Thymus (tissue), 11 donors: ENCODE data around the gene FADS6. TPM values are rescaled to one million over a fixed set of nuclear protein-coding genes. Genes with fewer than 3 reads are reported as not detected.

Source experiments
- DNase-seq, 9 donors: peaks; one replicate each; pipeline ENCODE4 v3.0.0-alpha.2; 2013; ENCODE audit warnings: low spot score in 9 of 9, low read depth in 6 of 9, missing footprints in 1 of 9
- H3K27ac ChIP-seq, 2 donors: one replicate each; pipeline ENCODE4 v1.5.1; 2013; ENCODE audit warnings: control low read depth in 1 of 2, low read depth in 1 of 2, low read length in 1 of 2, mild to moderate bottlenecking in 1 of 2, moderate library complexity in 1 of 2
- H3K27me3 ChIP-seq, 2 donors: one replicate each; pipeline ENCODE4 v1.5.1; 2013; ENCODE audit warnings: low read length in 1 of 2; ENCODE audit not compliant: control insufficient read depth in 2 of 2, insufficient read depth in 1 of 2
- H3K36me3 ChIP-seq, 2 donors: one replicate each; pipeline ENCODE4 v1.5.1; 2013; ENCODE audit warnings: low read length in 1 of 2, mild to moderate bottlenecking in 1 of 2, moderate library complexity in 1 of 2; ENCODE audit not compliant: control insufficient read depth in 2 of 2, insufficient read depth in 2 of 2
- H3K4me1 ChIP-seq, 2 donors: one replicate each; pipeline ENCODE4 v1.5.1; 2013; ENCODE audit warnings: low read length in 2 of 2; ENCODE audit not compliant: control insufficient read depth in 2 of 2, insufficient read depth in 2 of 2
- H3K4me3 ChIP-seq, 2 donors: one replicate each; pipeline ENCODE4 v1.5.1; 2013; ENCODE audit warnings: low read length in 2 of 2, control low read depth in 1 of 2, mild to moderate bottlenecking in 1 of 2
- H3K9me3 ChIP-seq, 2 donors: one replicate each; pipeline ENCODE4 v1.5.1; 2013; ENCODE audit warnings: low read length in 1 of 2, mild to moderate bottlenecking in 1 of 2; ENCODE audit not compliant: control insufficient read depth in 2 of 2, insufficient read depth in 1 of 2
- WGBS: extraction: QIAGEN DNeasy Blood & Tissue Kit; methylation state at CpG from one replicate; pipeline ENCODE4 v1.1.7; 2013; 5-methylcytosine and 5-hydroxymethylcytosine counted together
- polyA plus RNA-seq: library from polyadenylated mRNA; stranded (reverse); fragments of 200-250 nt; gene quantifications from one replicate; pipeline ENCODE4 v1.2.3, GENCODE V29; 2013
- total RNA-seq: library from RNA; stranded (reverse); fragments of 120-200 nt; gene quantifications from one replicate; pipeline ENCODE4 v1.2.4, GENCODE V29; 2013
- donor health status: healthy.

The FADS6 gene
- total and polyA plus RNA-seq, 2 donors: 0.14 to 1.0 TPM

DNA sequence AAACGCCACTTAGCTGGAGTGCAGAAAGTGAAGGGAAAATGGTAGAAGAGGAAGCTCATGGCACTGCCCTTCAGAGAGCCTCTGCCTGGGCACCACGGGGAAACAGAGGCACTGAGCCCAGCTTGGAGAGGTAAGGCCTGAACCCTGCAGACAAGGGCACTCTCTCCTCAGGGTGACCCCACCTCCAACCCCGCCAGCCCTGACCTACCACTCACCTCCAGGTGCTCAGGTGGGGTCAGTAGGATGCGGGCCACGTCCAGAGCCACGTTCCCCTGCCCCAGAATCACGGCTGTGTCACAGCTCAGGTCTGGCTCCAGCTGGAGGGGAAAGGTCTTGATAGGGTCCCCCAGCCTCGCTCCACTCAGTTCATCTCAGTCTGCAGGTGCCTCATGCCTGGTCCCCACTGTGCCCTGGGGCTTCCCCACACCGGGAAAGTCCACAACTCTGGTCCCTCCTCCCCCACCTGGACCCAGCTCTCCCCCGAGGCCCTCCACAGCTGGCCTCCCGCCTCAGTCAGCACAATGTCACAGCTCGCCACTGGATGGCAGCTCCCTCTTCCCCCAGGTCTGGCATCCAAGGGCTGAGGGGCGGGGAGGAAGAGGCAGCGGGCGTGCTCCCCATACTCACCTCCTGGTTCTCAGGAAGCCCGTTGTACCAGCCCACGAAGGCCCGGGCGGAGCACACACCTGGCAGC lies 27.8 kb downstream of the FADS6 start:
- peaks cover 0 to 8% of the 10 kb centered on the region in 2 donors for H3K4me1 ChIP-seq
- peaks cover 26 to 30% of the 10 kb centered on the region in 2 donors for H3K27me3 ChIP-seq
- no peaks in the 10 kb centered on the region for H3K36me3 ChIP-seq
- WGBS: 94% methylated on average over 19 of the region's 19 CpGs
- DNase-seq: no peak
- no peak overlapping the region for H3K27ac ChIP-seq
- H3K4me3 ChIP-seq: no peak overlapping the region
- no peaks in the 10 kb centered on the region for H3K9me3 ChIP-seq

DNA sequence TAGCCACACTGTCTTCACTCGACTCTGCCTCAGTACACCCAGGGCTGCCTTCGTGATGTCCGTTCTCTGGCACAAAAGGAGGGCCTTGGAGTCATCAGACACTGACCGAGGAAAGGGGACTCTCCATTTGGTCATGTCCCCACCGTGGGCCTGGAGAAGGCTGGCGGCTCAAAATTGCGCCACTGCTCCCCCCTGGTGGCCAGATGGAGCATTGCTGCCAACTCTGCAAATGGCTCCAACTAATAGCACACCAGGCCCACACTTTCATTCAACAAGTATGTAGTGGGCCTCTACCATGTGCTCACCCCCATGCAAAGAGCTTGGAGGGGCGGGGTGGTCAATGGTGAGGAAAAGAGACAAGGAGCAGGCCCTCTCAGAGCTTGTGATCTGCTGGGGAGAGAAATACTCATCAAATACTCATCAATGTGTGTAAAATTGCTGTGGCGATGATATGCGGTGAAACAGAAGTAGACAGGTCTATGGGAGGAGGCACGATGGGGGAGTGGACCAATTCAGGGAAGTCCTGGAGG lies 28.5 kb downstream of the FADS6 start:
- DNase-seq: peak in 6 of 9 donors; percentile 16 to 75 (median 54)
- WGBS: 39% methylated on average over 11 of the region's 11 CpGs
- no peaks in the 10 kb centered on the region for H3K36me3 ChIP-seq

DNA sequence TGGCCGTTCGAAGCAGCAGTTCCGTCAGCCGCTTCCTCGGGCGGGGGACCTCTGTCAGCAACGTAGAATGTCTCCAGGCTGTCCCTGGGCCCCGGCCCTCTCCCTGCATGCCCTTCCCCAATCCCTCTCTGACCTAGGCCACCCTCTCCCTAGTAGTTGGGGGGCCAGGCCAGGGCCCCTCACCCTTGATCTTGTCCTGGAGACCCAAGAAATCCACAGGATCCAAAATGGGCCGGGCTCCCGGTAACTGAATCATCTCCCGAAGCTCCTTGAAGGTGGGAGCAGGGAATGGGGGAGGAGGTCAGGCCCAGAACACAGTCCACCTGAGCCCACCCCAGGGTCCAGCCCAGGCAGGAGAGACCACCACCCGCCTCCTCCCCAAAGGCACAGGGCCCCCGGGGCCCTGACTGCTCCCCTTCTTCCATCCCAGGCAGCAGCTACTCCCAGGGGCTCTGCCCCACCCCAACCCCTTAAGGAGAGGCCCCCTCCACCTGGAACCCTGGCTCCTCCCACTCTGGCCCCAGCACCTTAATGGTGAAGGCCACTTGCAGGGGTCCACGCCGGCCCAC lies 29.1 kb downstream of the FADS6 start:
- H3K36me3 ChIP-seq: no peaks in the 10 kb centered on the region
- no peaks in the 10 kb centered on the region for H3K9me3 ChIP-seq
- H3K27me3 ChIP-seq: peaks cover 38 to 43% of the 10 kb centered on the region in 2 donors
- no peak overlapping the region for H3K27ac ChIP-seq
- WGBS: 97% methylated on average over 15 of the region's 15 CpGs
- DNase-seq: no peak
- H3K4me3 ChIP-seq: no peak overlapping the region
- peaks cover 4 to 16% of the 10 kb centered on the region in 2 donors for H3K4me1 ChIP-seq

More for the DNA sequence above, 28.5 kb downstream of the FADS6 start:
- Histone ChIP-seq H3K4me3 (no peak overlapping the region), H3K27me3 (peaks cover 33 to 37% of the 10 kb centered on the region in 2 donors), H3K27ac (no peak overlapping the region), H3K4me1 (peaks cover 0 to 15% of the 10 kb centered on the region in 2 donors), H3K9me3 (no peaks in the 10 kb centered on the region)

DNA sequence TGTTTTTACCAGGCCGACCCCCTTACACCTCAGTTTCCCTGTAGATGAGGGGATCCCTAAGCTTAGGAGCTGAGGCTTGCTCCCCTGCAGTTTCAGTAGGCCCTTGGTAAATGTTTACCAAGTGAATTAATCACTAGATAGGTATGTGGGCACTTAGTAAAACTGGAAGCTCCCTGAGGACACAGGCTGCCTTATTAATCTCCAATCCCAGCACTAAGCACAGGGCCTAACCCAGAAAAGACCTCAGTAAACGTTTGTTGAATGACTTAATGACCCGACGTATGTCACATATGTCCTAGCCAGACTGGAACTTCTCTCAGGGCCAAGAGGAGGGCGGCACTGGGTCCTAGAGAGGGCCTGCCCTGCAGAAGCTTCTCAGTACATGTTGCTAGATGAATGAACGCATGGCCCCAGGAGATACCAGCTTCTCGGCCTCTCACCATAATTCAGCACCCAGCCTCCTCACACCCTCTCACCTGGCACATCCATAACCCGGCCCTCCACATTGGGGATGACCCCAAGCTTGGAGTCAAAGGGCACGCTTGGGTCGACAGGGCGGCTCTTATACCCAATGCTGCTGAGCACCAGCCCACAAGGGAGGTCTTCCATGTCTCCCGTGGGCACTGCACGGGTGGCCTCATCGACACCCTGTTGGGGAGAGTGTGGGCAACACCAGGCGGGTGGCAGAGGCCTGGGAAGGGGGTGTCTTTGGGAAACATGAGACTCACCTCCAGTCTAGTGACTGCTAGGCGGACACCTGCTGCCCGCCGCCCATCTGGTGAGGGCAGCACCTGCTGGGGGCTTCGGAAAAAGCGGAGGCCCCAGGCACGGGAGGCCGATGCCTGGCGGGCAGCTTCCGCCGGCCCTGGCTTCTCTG lies 29.8 kb downstream of the FADS6 start:
- peaks cover 4 to 16% of the 10 kb centered on the region in 2 donors for H3K4me1 ChIP-seq
- no peak for DNase-seq
- H3K4me3 ChIP-seq: no peak overlapping the region
- no peaks in the 10 kb centered on the region for H3K9me3 ChIP-seq
- WGBS: 95% methylated on average over 25 of the region's 25 CpGs
- H3K27me3 ChIP-seq: peaks cover 44 to 50% of the 10 kb centered on the region in 2 donors
- H3K27ac ChIP-seq: no peak overlapping the region
- no peaks in the 10 kb centered on the region for H3K36me3 ChIP-seq

DNA sequence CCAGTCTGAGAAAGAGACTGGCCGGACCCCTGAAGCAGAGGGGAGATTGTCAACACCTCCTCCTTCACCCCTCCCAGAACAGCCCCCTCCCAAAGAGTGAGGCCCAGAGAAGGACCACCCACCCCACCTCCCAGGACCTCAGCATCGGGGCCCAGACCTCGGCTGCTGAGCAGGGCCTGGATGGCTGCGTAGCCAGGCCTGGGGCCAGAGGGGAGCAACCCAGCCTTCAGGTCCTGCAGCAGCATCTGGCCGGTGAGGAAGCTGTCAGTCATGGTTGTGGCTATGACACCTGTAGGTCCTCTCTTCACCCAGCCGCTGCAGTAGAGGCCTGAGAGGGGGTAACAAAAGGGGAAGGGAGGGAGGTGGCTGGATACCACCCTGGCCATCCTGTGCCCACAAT lies 30.5 kb downstream of the FADS6 start:
- Histone ChIP-seq H3K4me1 (peaks cover 4 to 16% of the 10 kb centered on the region in 2 donors), H3K36me3 (no peaks in the 10 kb centered on the region), H3K27me3 (peaks cover 51 to 58% of the 10 kb centered on the region in 2 donors), H3K4me3 (no peak overlapping the region), H3K9me3 (no peaks in the 10 kb centered on the region), H3K27ac (no peak overlapping the region)
- WGBS: 79% methylated on average over 6 of the region's 6 CpGs
- no peak for DNase-seq

DNA sequence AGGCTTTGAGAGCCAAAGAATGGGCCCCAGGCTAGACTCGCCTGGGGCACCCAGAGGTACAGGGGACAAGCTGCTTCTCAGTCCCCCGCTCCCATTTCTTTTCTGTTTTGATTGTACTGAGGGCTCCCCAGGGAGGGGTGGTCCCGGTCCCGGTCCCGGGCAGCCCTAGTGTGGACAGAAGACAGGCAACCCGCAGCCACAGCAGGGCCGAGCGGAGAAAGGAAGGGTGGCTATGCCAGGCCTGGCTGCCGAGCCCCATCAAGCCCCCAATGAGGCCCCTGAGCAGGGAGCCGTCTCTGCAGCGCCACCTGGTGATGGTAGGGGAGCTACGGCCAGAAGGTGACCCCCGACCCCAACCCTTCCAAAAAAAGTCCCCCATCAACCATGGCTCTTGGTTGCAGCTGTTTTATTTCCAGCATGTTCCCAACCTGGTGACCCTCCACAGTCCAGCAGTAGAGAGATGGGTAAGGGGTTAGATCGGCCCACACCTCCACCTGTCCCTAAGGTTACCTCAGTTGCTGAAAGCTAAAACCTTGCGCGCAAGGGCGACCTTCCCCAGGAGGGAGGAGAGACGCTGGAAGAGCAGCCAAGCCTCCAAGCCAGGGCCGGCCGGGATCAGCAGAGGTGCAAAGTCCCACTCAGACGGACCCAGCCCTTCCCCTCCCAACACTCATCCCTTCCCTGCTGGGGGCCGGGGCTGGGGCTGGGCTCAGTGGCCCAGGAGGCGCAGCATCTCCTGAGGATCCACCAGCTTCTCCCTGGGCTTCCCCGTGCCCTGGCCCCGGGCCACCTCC lies 31.1 kb downstream of the FADS6 start:
- Histone ChIP-seq H3K9me3 (no peaks in the 10 kb centered on the region), H3K27me3 (peaks cover 56 to 64% of the 10 kb centered on the region in 2 donors), H3K27ac (no peak overlapping the region), H3K4me1 (peaks cover 4 to 16% of the 10 kb centered on the region in 2 donors), H3K36me3 (no peaks in the 10 kb centered on the region), H3K4me3 (no peak overlapping the region)
- DNase-seq: peak in 7 of 9 donors; percentile 16 to 73 (median 50)
- 52% methylated on average over 25 of the region's 25 CpGs for WGBS

DNA sequence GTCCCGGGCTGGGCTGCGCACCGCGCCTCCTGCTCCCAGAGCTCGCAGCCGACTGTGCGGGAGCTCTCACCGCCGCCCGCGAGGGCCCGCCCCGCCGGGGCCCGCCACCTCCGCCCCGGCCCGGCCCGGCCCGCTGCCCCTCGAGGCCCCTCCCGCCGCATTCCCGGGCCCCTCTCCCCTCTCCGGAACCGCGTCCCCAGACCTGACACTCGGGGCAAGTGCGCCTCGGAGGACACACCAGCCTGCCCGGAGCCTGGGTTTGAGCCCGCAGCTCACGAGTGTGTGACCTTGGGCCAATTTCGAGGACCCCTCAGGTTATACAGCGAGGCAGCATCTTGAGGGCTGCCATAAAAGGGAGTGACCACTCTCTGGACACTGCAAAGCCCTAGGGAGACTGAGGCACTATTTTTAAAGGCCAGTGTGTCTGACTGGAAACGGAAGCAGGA lies 31.7 kb downstream of the FADS6 start:
- no peak for DNase-seq
- no peaks in the 10 kb centered on the region for H3K9me3 ChIP-seq
- H3K36me3 ChIP-seq: no peaks in the 10 kb centered on the region
- 7% methylated on average over 36 of the region's 36 CpGs for WGBS
- no peak overlapping the region for H3K4me3 ChIP-seq
- H3K27ac ChIP-seq: no peak overlapping the region
- H3K4me1 ChIP-seq: peaks cover 4 to 16% of the 10 kb centered on the region in 2 donors
- H3K27me3 ChIP-seq: peaks cover 60 to 70% of the 10 kb centered on the region in 2 donors

DNA sequence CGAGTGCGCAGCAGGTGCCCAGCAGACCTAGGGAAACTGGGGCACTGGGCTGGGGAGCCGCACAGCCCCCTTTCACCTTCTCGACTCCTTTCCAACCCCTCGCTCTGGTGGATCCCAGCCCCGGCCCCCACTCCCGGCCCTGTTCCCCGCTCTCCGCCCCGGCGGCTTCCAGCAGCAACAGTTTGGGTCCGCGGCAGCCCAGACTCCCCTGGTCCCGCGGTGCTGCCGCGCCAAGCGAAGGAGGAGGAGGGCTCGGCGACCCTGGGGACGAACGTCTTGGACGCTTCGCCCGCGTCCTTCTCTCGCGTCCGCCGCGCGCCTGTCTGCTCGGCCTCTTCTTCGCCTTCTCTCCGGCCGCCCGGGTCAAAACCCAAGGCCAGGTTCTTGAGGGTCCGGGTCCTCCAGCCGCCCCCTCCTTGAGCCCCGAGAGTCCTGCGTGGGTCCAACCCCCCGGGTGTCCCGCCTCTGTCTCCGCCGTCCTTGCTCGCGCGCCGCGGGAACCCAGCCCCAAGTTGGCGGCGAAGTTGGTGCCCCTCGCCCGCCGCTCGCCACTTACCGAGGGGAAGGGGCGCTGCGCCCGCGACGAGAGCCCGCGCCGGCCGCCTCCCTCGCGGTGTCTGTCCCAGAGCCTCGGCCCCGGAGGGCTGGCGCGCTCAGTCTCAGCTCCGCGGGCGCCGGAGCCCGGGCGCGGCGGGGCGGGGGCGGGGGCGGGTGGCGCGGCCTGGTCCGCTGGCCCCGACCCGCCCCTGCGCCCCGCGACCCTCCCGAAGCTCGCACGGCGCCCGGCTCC lies 32.4 kb downstream of the FADS6 start:
- 4% methylated on average over 96 of the region's 96 CpGs for WGBS
- H3K27me3 ChIP-seq: peaks cover 61 to 75% of the 10 kb centered on the region in 2 donors
- H3K27ac ChIP-seq: no peak overlapping the region
- H3K9me3 ChIP-seq: no peaks in the 10 kb centered on the region
- DNase-seq: no peak
- H3K4me3 ChIP-seq: no peak overlapping the region
- H3K36me3 ChIP-seq: no peaks in the 10 kb centered on the region
- H3K4me1 ChIP-seq: peaks cover 4 to 16% of the 10 kb centered on the region in 2 donors
